NCI-H1694 (cell line): Measurements from ENCODE around the gene JAK2.
A peak's percentile ranks its signal among the peaks of the same experiment; 100 is the strongest.
"Not testable (repeated sequence)": the region's sequence is repeated elsewhere in the genome, so short reads cannot be mapped to it uniquely, and the experiment has no call there.

Experiments
- DNase-seq: peaks from one replicate; lab custom pipeline; 2025; lab: John Stamatoyannopoulos, UW

The JAK2 gene

DNA sequence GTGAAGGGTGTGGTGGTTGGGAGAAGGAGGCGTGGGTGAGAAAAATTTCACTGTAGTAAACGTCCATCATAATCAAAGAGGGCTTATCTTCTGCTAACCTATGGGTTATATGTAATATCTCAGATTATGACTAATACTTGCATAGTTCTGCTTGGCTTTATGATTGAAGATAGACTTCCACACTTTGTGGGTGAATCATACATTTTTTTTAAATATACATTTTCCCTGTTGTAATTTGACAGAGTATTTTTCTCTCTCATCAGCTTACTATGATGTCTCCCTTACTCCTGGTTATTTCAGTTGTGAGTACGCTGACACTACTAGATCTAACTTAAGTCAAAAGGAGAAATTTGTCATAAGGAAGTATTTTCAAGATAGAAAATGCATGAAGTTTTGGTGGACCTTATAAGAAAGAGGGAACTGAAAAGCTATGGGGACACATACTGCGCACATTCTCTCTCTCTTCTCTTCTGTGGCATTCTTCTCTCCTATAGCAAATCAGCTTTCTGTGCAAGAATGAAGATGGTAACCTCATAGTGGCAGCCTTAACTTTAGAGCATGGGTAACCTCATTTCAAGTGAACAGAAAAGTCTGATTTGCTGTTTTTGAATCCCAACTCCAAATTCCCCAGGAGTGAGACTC lies 4.9 kb upstream of the JAK2 start:
- DNase-seq, result no peak

DNA sequence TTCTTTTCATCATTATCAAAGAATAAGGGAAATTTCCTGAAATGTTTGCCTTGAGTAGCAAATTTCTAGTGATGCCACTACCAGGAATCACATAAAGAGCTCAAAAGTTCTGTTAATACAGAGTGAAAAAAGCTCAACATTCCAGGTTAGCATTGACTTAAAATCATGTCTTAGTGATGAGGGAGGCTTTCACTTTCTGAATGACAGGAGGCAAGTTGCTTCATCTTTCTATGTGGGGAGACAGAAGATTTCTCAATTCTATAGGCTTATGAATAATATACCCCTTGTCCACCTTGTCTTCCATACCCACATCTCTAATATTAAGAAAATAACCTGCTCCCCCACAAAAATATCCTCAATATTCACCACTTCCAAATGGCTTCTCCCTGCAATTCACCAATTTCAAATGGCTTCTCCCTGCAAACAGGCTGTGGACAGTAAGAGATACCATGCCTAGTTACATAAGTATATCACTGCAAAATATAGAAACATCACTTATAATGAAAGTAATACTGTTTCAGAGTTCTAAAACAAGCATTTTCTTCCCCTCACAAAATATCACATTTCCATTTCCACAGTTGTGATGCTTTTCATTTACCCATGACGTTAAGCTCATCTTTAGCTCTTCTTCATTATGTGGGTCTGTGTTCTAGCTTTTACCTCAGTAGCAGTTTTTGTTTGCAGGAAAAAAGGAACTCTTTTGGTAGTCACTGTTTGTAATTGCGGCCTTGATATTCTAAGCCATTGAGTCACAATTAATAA lies 2.2 kb upstream of the JAK2 start:
- DNase-seq, result no peak

DNA sequence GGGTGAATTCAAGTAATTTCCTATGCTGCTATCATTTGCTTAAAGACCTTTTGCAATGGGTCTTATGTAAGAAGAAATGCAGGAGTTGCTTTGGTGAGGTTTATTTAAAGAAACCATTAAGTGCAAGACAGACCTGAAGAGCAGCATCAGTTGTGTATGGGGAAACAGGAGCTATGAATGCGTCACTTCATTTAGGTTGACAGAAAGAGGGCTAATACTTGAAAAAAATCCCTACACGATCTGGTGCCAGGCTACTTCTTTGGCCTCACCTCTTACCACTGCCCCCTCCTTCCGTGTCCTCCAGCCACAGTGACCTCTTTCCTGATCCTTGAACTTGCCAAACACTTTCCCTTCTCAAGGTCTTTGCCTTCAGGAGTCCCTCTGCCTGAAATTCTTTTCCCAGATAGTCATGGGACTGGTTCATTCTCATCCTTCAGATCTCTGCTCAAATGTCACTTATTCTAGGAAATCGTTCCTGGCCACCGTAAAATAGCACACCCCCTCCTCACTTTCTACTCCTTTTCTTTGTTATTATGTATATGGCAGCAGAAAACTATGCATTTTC lies 1.4 kb upstream of the JAK2 start:
- DNase-seq, result no peak

DNA sequence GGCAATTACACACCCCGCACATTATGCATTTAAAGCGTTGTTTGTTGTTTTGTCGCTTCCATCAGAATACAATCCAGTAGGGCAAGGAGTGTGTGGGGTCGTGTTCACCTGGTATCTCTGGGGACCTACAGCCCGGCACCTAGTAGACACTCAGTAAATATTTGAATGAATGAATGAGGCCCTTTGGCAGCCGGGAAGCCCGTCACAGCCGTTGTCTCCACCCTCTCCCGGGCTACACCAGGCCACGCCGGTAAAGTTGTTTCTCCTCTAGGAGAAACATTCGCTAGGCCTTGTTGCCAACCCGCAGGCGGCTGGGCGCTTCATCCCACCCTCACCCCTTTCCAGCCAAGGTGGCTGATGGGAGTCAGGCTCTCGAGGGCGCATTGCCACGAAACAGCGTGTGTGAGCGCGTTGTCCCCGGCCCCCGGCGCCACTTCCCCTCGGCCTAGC lies 876 bp upstream of the JAK2 start:
- DNase-seq, result peak; percentile 24

- peak; percentile 5 for DNase-seq
Observed at GRCh38 chr9:4985386-4986266, 554 bp downstream of the JAK2 start.

- DNase-seq, result no peak
Observed at GRCh38 chr9:4986296-4986695, 1.2 kb downstream of the JAK2 start.

GRCh38 chr9:4986783-4987182 lies 1.7 kb downstream of the JAK2 start:
- no peak for DNase-seq

GRCh38 chr9:4987961-4988421 lies 2.9 kb downstream of the JAK2 start:
- peak; percentile 92 for DNase-seq

DNA sequence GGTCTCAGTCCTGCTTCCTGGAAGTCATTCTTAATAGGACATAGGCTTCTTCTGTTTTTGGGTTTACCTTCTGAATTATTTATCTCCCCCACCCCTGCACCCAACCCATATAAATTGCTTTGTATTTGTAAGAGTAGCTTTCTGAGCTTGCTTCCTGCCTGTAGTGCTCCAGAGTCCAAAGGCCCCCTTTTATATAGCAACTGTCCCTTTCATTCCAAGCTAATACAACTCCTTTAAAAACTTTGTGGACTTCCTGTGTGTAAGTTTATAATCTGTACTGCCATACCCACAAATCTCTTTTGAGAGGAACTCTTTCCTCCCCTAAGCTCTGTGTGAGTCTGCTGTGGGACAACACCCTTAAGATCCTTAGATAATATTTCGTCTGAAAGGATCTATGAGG lies 7.8 kb downstream of the JAK2 start:
- no peak for DNase-seq

- DNase-seq, result no peak
Observed at GRCh38 chr9:4994166-4994890, 9.3 kb downstream of the JAK2 start.

DNA sequence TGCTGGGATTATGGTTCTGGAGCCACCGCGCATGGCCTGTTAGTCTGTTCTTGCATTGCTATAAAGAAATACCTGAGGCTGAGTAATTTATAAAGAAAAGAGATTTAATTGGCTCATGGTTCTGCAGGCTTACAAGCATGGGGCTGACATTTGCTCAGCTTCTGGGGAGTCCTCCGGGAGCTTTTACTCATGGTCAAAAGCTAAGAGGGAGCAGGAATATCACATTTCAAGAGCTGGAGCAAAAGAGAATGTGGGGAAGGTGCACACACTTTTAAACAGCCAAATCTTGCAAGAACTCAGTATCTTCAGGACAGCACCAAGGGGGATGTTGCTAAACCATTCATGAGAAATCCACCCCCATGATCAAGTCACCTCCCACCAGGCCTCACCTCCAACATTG lies 12.1 kb downstream of the JAK2 start:
- no peak for DNase-seq

DNA sequence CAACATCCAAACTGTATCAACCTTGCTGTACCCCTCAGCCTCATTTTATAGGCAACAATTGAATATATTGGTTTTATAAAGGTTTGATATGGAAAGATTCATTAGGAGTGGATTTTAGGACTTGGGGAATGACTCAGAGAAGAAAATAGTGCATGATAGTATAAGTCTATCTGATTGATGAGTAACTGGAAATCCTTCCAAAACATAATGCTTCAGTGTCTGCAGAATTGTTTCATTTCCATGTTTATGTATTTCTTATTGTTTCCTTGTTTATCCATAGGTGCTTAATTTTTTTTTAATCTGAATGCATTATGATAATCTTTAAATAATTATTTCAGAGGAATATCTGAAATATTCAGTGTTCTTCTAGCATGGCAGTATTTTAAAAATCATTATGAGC lies 12.6 kb downstream of the JAK2 start:
- DNase-seq, result no peak

DNA sequence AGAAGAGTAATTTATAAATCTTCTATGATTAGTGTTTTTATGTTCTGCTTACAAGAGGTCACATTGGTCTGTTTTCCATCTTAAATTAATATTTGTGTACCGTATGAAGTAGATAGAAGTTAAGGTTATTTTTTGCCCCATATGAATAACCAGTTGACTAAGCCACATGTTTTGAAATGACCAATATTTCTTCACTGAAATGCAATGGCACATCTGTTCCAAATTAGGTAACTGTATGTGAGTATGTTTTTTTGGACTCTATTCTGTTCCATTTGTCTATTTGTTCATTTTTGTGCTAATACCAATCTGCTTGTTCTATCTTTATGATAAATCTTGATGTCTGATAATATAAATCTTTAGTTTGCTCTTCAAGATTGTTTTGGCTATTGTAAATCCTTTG lies 17.7 kb downstream of the JAK2 start:
- no peak for DNase-seq

GRCh38 chr9:5004481-5004880 lies 19.4 kb downstream of the JAK2 start:
- DNase-seq, result no peak

DNA sequence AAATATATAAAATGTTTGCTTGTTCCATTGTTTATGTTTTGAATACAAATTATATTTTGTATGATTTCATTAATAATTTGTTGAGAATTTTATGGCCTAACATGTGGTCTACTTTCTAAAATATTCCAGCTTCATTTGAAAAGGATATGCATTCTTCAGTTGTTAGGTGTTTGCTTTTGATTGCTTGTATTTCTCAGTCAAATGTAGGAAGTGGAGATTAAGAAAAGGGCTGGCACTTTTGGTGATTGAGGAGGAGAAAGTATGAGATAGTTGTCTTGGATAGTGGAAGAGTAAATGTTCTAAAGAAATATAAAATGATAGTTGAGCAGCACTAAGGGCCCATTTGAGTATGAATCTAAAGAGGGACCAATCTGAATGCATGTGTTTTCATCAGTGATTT lies 23.1 kb downstream of the JAK2 start:
- DNase-seq, result no peak

DNA sequence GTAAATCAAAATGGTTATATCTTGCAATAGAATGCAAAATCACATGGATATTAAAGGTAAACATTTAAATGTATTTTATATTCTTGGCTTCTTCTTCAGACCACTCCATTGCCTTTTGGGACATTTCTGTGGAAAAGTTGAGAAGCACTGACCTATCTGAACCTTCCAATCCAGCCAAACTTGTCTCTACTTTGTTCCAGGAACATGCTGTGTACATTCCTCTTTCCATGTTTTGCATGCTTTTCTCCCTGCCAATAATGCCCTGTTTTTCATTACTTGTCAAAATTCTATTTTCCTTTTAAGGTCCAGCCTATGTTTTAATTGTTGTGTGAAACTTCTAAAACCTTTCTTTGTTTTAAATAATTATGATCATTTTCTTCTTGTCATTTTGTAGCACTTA lies 28.3 kb downstream of the JAK2 start:
- DNase-seq, result no peak

- no peak for DNase-seq
Observed at GRCh38 chr9:5015934-5016333, 30.9 kb downstream of the JAK2 start.

GRCh38 chr9:5025416-5025815 lies 40.3 kb downstream of the JAK2 start:
- DNase-seq, result no peak

DNA sequence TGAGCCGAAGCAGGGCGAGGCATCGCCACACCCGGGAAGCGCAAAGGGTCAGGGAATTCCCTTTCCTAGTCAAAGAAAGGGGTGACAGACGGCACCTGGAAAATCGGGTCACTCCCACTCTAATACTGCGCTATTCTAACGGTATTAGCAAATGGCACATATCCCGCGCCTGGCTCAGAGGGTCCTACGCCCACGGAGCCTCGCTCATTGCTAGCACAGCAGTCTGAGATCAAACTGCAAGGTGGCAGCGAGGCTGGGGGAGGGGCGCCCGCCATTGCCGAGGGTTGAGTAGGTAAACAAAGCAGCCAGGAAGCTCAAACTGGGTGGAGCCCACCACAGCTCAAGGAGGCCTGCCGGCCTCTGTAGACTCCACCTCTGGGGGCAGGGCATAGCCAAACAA lies 46.9 kb downstream of the JAK2 start:
- not testable (repeated sequence) for DNase-seq

DNA sequence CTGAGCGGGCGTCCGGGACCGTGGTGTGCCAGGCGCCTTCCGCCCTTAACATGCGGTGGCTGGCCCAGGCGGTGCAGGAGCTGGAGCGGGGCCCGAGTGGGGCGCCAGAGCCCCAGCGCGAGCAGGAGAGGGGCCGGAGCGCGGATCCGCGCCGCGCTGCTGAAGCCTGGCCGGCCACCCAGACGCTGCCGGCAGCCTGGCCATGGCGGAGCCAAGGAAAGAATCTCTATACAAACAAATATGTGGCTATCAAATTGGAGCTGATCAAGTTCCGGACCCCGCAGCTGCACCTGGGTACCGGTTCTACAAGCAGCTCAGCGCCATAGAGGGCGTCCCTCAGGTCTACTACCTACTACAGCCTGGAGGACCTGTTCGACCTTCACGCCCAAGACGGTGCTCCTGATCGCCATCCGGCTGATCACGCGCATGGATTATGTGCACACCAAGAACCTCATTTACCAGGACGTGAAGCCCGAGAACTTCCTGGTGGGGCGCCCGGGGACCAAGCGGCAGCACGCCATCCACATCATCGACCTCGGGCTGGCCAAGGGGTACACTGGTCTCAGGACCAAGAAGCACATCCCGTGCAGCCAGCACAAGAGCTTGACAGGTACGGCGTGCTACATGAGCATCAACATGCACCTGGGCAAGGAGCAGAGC lies 55.8 kb downstream of the JAK2 start:
- no peak for DNase-seq
